GM12878 (cell line): Measurements from ENCODE around the gene ASB9.

ENCODE experiments used
- BHLHE40 ChIP-seq, 2 experiments: fragments of 450-650 bp in 1 of 2; IDR thresholded peaks; 2 replicates each; pipeline ENCODE4 v1.6.1; 2011 to 2017; ENCODE audit warnings: low read depth in 2 of 2, borderline replicate concordance in 1 of 2, improper control_type of control experiment in 1 of 2, low read length in 1 of 2, mild to moderate bottlenecking in 1 of 2
- BRCA1 ChIP-seq: IDR thresholded peaks from 2 replicates; pipeline ENCODE4 v1.6.1; 2011; ENCODE audit warnings: low read depth, low read length, improper control_type of control experiment
- CEBPZ ChIP-seq: fragments of 150-350 bp; IDR thresholded peaks from 2 replicates; pipeline ENCODE4 v1.6.1; 2016; ENCODE audit warnings: low read depth, low read length
- ESRRA ChIP-seq: IDR thresholded peaks from 2 replicates; pipeline ENCODE4 v1.6.1; 2012; ENCODE audit warnings: mild to moderate bottlenecking, low read length, improper control_type of control experiment
- EZH2 ChIP-seq: IDR thresholded peaks from 2 replicates; pipeline ENCODE4 v1.6.1; 2012; ENCODE audit warnings: low read depth, mild to moderate bottlenecking, control low read depth, inconsistent platforms, low read length, borderline replicate concordance; ENCODE audit not compliant: control insufficient read depth
- FOS ChIP-seq: IDR thresholded peaks from 3 replicates; pipeline ENCODE4 v1.6.1; 2011; ENCODE audit warnings: borderline replicate concordance; ENCODE audit not compliant: insufficient read length; ENCODE audit errors: extremely low read depth
- NR2C2 ChIP-seq: IDR thresholded peaks from 2 replicates; pipeline ENCODE4 v1.6.1; 2011; ENCODE audit warnings: borderline replicate concordance, low read depth; ENCODE audit not compliant: control insufficient read depth, insufficient read length
- RCOR1 ChIP-seq: conservative IDR thresholded peaks from 2 replicates; pipeline ENCODE4 v1.6.1; 2012; ENCODE audit warnings: low read depth, low read length, improper control_type of control experiment
- SKIL ChIP-seq: fragments of 450-650 bp; IDR thresholded peaks from 2 replicates; pipeline ENCODE4 v1.6.1; 2017; ENCODE audit warnings: mild to moderate bottlenecking, low read depth, inconsistent platforms; ENCODE audit not compliant: poor library complexity, severe bottlenecking
- SMARCA5 ChIP-seq: fragments of 450-650 bp; IDR thresholded peaks from 2 replicates; pipeline ENCODE4 v1.6.1; 2017; ENCODE audit warnings: mild to moderate bottlenecking
- ZBTB40 ChIP-seq: fragments of 450-650 bp; IDR thresholded peaks from 2 replicates; pipeline ENCODE4 v1.6.1; 2016; ENCODE audit warnings: mild to moderate bottlenecking, moderate library complexity, borderline replicate concordance

GRCh38 chrX:15298780-15299179 is 28.9 kb upstream of the ASB9 start:
- TF ChIP-seq EZH2: no peak
- no peak for TF ChIP-seq ZBTB40
- no peak for TF ChIP-seq BRCA1
- TF ChIP-seq ESRRA: no peak
- no peak for TF ChIP-seq SMARCA5
- TF ChIP-seq SKIL: no peak
- no peak for TF ChIP-seq CEBPZ
- no peak for TF ChIP-seq NR2C2
- no peak for TF ChIP-seq BHLHE40 (IDR thresholded peaks at IDR 0.05; ENCODE audit: borderline replicate concordance in 1 of 2, low read depth in 2 of 2, low read length in 1 of 2)
- no peak for TF ChIP-seq RCOR1
- TF ChIP-seq FOS: no peak
